Thoracic aorta (tissue), 2 donors: ENCODE data around the gene C3orf22. TPM values are rescaled to one million over a fixed set of nuclear protein-coding genes. Genes with fewer than 3 reads are reported as not detected.

ENCODE experiments used
- ATAC-seq: fragments of 150-250 bp; one replicate; pipeline ENCODE4 v1.8.0; 2017; ENCODE audit warnings: low read depth; ENCODE audit not compliant: insufficient number of reproducible peaks, low FRiP score
- DNase-seq: peaks from one replicate; pipeline ENCODE4 v3.0.0-alpha.2; 2020; ENCODE audit warnings: low spot score
- H3K27ac ChIP-seq, 2 donors: fragments of 200-600 bp; sonication (generic); 1 replicate in 1 of 2; 2 replicates in 1 of 2; pipeline ENCODE4 v1.5.1; 2016; ENCODE audit warnings: mild to moderate bottlenecking in 2 of 2, moderate library complexity in 2 of 2
- H3K27me3 ChIP-seq: fragments of 200-600 bp; sonication (generic); replicated peaks from 2 replicates; pipeline ENCODE4 v1.6.0; 2016; ENCODE audit warnings: mild to moderate bottlenecking; ENCODE audit not compliant: insufficient read depth
- H3K36me3 ChIP-seq: fragments of 200-600 bp; sonication (generic); one replicate; pipeline ENCODE4 v1.5.1; 2016
- H3K4me1 ChIP-seq, 2 donors: fragments of 200-600 bp; sonication (generic); 1 replicate in 1 of 2; 2 replicates in 1 of 2; pipeline versions ENCODE4 v1.5.1 to v1.6.0; 2016; ENCODE audit warnings: low read depth in 2 of 2, mild to moderate bottlenecking in 1 of 2; ENCODE audit not compliant: control insufficient read depth in 1 of 2
- H3K4me3 ChIP-seq: fragments of 200-600 bp; sonication (generic); 2 replicates; pipeline ENCODE4 v1.5.1; 2016; ENCODE audit warnings: mild to moderate bottlenecking
- H3K9me3 ChIP-seq: fragments of 200-600 bp; sonication (generic); 2 replicates; pipeline ENCODE4 v1.5.1; 2016
- CTCF ChIP-seq: fragments of 200-600 bp; sonication (generic); IDR thresholded peaks from one replicate; pipeline ENCODE4 v1.5.1; 2019; ENCODE audit warnings: antibody characterized with exemption
- total RNA-seq, 2 donors: library from RNA; depleted of rRNA; stranded (reverse); fragments of >200 nt; gene quantifications; one replicate each; pipeline versions ENCODE4 v1.1.0 to v1.2.3, GENCODE V29; 2016

Gene C3orf22
- total RNA-seq, 2 donors from 2014 or later = not detected

- Histone ChIP-seq H3K9me3 (no peaks in the 10 kb centered on the region), H3K4me3 (no peak overlapping the region), H3K27me3 (no peaks in the 10 kb centered on the region), H3K36me3 (no peaks in the 10 kb centered on the region), H3K4me1 (no peaks in the 10 kb centered on the region), H3K27ac (no peak overlapping the region)
- TF ChIP-seq CTCF = no peak
- ATAC-seq = no peak
- DNase-seq = no peak
These were observed 6.7 kb downstream of the C3orf22 start for GRCh38 chr3:126551839-126552687.

- no peak for DNase-seq
- no peak overlapping the region for H3K27ac ChIP-seq
- H3K36me3 ChIP-seq = no peaks in the 10 kb centered on the region
- no peak for TF ChIP-seq CTCF
- ATAC-seq = no peak
- H3K4me1 ChIP-seq = no peaks in the 10 kb centered on the region
- no peak overlapping the region for H3K4me3 ChIP-seq
- no peaks in the 10 kb centered on the region for H3K27me3 ChIP-seq
- no peaks in the 10 kb centered on the region for H3K9me3 ChIP-seq
These were observed 7.5 kb downstream of the C3orf22 start for GRCh38 chr3:126551121-126551838.

GRCh38 chr3:126550488-126551051 lies 8.2 kb downstream of the C3orf22 start:
- H3K4me1 ChIP-seq = no peaks in the 10 kb centered on the region
- H3K27me3 ChIP-seq = no peaks in the 10 kb centered on the region
- H3K9me3 ChIP-seq = no peaks in the 10 kb centered on the region
- ATAC-seq (no peak), DNase-seq (no peak)
- H3K4me3 ChIP-seq = no peak overlapping the region
- H3K27ac ChIP-seq = no peak overlapping the region
- TF ChIP-seq CTCF = no peak
- H3K36me3 ChIP-seq = no peaks in the 10 kb centered on the region

- no peak for TF ChIP-seq CTCF
- Histone ChIP-seq H3K4me3 (no peak overlapping the region), H3K9me3 (no peaks in the 10 kb centered on the region), H3K27ac (no peak overlapping the region), H3K4me1 (no peaks in the 10 kb centered on the region), H3K36me3 (no peaks in the 10 kb centered on the region), H3K27me3 (no peaks in the 10 kb centered on the region)
- DNase-seq = no peak
- ATAC-seq = no peak
These were observed 8.8 kb downstream of the C3orf22 start for GRCh38 chr3:126549861-126550487.
